ENCODE data around the gene ZNF616.

GRCh38 chr19:52101866-52102562 lies 37.7 kb downstream of the ZNF616 start:
- TF ChIP-seq CTCF (IDR thresholded peaks at IDR 0.05; ENCODE audit: low read depth, low read length) (no peak), POLR2A (IDR thresholded peaks at IDR 0.05; ENCODE audit: extremely low read depth, insufficient read length) (no peak)

Data from NB4 (cell line).